Fibroblast of mammary gland (primary cell): ENCODE data around the gene PARD3B.

Experiments used
- DNase-seq: peaks from one replicate; pipeline ENCODE4 v3.0.0-alpha.2; 2010; ENCODE audit warnings: low read depth
- H3K4me3 ChIP-seq: 2 replicates; pipeline ENCODE4 v1.5.1; 2011; ENCODE audit warnings: low read depth, mild to moderate bottlenecking, low read length, moderate library complexity; ENCODE audit not compliant: control insufficient read depth
- CTCF ChIP-seq: conservative IDR thresholded peaks from 2 replicates; pipeline ENCODE4 v1.5.1; 2011; ENCODE audit warnings: low read depth, low read length, inconsistent platforms; ENCODE audit not compliant: control insufficient read depth, insufficient read depth

The PARD3B gene

GRCh38 chr2:205545971-205546816, 1000.9 kb downstream of the PARD3B start:
- TF ChIP-seq CTCF = no peak
- DNase-seq = no peak
- no peak overlapping the region for H3K4me3 ChIP-seq

DNA sequence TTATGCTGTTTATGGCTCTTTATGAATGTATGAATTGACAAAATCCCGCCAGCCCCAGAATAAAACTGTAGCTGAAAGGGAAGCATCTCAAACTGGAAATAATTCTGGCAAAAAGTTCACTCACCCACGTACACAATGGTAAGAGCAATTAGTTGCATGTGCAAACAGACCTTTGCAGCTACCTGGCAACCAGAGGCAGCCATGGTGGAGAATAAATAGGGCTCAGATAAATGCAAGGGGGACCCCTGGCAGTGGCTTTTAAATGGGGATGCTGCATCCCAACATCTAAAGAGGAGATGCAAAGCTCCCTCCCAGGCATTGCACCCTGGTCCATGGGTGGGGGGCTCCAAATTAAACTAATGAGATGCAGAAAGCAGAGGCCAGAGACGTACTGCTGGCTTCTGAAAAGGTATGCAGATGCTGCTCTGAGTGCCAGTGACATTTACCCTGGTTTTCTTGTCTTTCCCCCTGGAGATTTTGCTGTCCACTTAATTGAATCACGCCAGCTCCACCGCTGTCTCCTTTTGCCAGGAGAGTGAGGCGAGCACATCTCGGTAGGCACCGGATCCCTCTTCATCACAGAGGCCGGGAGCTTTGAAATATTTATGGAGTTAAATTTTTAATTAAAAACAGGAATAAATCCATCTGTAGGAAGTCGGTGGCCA, 1010.4 kb downstream of the PARD3B start:
- DNase-seq = no peak
- H3K4me3 ChIP-seq = no peak overlapping the region
- TF ChIP-seq CTCF = no peak

GRCh38 chr2:205556357-205556756, 1011.1 kb downstream of the PARD3B start:
- H3K4me3 ChIP-seq = no peak overlapping the region
- no peak for TF ChIP-seq CTCF
- DNase-seq = no peak

DNA sequence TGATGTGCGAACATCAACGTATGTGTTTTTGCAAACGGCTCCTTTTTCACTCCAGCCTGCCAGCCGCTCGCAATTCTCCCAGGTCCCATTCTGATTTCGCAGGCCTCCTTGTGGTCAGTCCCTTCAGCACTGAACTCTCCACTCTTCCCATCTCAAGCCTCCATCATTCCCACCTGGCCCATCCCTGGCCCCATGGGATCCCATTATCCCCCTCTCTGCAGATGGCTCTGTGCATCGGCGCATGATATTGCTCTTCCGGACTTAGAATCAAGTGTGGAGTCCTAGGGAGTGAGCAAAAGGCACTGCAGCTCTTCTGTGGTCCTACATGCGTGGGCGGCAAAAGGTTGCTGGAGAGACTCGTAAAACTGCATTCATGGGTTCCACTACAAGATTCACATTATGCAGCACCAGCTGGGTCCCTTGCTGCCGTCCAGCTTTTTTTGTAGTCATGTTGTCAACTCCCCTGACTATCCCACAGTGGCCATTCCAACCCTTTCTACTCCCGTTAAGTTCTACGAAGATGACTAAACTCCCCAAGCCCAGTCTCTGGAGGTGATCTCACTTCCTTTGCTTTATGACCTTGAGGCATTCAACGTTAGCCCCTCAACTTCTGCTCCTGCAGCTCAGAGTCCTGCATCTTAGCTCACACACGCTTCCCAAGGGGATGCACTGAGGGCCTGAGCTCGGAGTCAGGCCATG, 1011.7 kb downstream of the PARD3B start:
- no peak for TF ChIP-seq CTCF
- no peak for DNase-seq
- no peak overlapping the region for H3K4me3 ChIP-seq

DNA sequence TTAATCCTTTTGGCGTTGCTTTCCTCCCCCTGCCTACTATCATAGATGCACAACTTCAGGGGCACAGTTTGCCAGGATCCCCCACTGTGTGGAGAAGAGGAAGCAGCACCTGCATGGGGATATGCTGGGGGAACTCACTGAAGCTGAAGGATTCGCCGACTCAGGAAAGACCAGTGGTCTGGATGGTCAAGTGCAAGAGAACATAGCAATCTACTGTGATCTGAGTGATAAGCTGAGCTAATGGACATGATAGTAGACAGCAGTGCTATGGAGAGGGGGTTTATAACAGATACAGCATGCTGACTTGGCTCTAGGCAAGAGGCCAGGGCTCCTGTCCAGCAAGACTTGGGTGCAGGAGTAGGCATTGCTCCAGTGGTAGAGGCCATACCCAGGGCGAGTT, 1012.6 kb downstream of the PARD3B start:
- TF ChIP-seq CTCF = no peak
- no peak overlapping the region for H3K4me3 ChIP-seq
- no peak for DNase-seq

GRCh38 chr2:205561441-205561840, 1016.2 kb downstream of the PARD3B start:
- TF ChIP-seq CTCF = no peak
- no peak for DNase-seq
- no peak overlapping the region for H3K4me3 ChIP-seq
